GM23248 (cell line): ENCODE results near the gene CLSTN3.

ENCODE experiments used
- EZH2 ChIP-seq: fragments of 200-600 bp; sonication (generic); IDR thresholded peaks from 2 replicates; pipeline ENCODE4 v1.6.1; 2018; ENCODE audit warnings: antibody characterized with exemption, mild to moderate bottlenecking; ENCODE audit not compliant: insufficient read depth, poor library complexity, severe bottlenecking
- EZH2phosphoT487 ChIP-seq: fragments of 200-600 bp; sonication (generic); IDR thresholded peaks from 2 replicates; pipeline ENCODE4 v1.6.1; 2018; ENCODE audit warnings: antibody characterized with exemption, moderate library complexity, mild to moderate bottlenecking, low read depth; ENCODE audit not compliant: insufficient read depth

DNA sequence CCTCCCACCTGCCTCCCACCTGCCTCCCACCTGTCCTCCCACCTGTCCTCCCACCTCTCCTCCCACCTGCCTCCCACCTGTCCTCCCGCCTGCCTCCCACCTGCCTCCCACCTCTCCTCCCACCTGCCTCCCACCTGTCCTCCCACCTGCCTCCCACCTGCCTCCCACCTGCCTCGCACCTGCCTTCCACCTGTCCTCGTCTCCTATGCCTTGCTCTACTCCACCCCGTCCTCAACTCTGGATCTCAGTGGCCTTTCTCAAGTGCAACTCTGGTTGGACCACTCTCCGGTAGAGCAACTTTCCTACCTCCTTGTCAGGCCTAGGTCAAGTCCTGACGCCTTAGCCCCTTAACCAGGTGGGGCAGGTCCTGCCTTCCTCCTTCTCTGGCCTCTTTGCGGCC lies 30.0 kb downstream of the CLSTN3 start:
- TF ChIP-seq EZH2: no peak
- TF ChIP-seq EZH2phosphoT487: no peak
